Measurements from ENCODE around the gene AHRR. TPM values are rescaled to one million over a fixed set of nuclear protein-coding genes. Genes with fewer than 3 reads are reported as not detected.

The AHRR gene
- total and polyA plus RNA-seq, 2 experiments from 2014 or later: 0.27 to 1.8 TPM

DNA sequence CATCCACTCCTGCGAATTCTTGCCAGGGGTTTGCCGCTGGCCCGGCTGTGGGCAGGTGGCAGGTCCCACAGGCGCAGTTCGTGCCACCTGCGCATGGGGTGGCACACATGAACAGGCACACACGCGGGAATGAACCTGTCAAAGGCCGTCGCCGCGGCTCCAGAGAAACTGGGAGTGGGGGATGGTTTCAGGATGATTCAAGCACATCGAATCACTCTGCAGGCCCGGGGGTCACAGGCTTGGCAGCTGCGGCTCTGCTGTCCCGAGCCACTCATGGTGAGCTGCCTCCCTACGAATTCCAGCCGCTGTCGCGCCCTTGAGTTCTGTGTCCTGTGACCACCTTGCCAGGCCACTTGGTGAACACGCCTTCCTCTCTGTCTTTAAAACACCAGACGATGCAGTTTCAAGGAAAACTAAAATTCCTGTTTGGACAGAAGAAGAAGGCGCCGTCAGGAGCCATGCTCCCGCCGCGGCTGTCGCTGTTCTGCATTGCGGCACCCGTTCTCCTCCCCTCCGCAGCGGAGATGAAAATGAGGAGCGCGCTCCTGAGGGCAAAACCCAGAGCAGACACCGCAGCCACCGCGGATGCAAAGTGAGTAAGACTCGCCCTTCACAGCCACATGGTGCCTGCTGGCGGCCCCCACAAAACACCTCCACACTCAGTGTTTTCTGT is 106.0 kb downstream of the AHRR start (continued):
- TF ChIP-seq, protein P1, sequence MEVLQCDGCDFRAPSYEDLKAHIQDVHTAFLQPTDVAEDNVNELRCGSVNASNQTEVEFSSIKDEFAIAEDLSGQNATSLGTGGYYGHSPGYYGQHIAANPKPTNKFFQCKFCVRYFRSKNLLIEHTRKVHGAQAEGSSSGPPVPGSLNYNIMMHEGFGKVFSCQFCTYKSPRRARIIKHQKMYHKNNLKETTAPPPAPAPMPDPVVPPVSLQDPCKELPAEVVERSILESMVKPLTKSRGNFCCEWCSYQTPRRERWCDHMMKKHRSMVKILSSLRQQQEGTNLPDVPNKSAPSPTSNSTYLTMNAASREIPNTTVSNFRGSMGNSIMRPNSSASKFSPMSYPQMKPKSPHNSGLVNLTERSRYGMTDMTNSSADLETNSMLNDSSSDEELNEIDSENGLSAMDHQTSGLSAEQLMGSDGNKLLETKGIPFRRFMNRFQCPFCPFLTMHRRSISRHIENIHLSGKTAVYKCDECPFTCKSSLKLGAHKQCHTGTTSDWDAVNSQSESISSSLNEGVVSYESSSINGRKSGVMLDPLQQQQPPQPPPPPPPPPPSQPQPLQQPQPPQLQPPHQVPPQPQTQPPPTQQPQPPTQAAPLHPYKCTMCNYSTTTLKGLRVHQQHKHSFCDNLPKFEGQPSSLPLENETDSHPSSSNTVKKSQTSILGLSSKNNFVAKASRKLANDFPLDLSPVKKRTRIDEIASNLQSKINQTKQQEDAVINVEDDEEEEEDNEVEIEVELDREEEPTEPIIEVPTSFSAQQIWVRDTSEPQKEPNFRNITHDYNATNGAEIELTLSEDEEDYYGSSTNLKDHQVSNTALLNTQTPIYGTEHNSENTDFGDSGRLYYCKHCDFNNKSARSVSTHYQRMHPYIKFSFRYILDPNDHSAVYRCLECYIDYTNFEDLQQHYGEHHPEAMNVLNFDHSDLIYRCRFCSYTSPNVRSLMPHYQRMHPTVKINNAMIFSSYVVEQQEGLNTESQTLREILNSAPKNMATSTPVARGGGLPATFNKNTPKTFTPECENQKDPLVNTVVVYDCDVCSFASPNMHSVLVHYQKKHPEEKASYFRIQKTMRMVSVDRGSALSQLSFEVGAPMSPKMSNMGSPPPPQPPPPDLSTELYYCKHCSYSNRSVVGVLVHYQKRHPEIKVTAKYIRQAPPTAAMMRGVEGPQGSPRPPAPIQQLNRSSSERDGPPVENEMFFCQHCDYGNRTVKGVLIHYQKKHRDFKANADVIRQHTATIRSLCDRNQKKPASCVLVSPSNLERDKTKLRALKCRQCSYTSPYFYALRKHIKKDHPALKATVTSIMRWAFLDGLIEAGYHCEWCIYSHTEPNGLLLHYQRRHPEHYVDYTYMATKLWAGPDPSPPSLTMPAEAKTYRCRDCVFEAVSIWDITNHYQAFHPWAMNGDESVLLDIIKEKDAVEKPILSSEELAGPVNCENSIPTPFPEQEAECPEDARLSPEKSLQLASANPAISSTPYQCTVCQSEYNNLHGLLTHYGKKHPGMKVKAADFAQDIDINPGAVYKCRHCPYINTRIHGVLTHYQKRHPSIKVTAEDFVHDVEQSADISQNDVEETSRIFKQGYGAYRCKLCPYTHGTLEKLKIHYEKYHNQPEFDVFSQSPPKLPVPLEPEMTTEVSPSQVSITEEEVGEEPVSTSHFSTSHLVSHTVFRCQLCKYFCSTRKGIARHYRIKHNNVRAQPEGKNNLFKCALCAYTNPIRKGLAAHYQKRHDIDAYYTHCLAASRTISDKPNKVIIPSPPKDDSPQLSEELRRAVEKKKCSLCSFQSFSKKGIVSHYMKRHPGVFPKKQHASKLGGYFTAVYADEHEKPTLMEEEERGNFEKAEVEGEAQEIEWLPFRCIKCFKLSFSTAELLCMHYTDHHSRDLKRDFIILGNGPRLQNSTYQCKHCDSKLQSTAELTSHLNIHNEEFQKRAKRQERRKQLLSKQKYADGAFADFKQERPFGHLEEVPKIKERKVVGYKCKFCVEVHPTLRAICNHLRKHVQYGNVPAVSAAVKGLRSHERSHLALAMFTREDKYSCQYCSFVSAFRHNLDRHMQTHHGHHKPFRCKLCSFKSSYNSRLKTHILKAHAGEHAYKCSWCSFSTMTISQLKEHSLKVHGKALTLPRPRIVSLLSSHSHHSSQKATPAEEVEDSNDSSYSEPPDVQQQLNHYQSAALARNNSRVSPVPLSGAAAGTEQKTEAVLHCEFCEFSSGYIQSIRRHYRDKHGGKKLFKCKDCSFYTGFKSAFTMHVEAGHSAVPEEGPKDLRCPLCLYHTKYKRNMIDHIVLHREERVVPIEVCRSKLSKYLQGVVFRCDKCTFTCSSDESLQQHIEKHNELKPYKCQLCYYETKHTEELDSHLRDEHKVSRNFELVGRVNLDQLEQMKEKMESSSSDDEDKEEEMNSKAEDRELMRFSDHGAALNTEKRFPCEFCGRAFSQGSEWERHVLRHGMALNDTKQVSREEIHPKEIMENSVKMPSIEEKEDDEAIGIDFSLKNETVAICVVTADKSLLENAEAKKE (CRISPR knock-in tag; IDR thresholded peaks at IDR 0.05): no peak
- no peak for TF ChIP-seq ZNF114 (CRISPR knock-in tag; IDR thresholded peaks at IDR 0.05)
- no peak for TF ChIP-seq JUNB (IDR thresholded peaks at IDR 0.05; ENCODE audit: unreplicated experiment)

DNA sequence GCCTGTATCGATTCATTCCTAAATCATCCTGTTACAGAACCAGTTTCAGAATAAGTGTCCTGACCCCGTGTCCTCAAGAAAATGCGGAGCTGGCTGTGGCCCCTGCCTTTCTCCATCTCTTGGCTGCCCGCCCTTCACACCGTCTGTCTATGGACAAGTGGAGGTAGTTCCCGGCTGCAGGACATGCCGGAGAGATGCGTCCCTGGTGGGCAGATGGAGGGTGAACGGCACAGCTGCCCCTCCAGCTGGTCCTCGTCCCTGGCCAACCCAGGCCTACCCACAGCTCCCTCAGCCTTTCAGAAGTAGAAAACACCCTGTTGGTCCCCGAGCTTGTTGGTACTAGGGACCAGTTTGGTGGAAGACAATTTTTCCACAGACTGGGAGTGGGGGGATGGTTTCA is 106.7 kb downstream of the AHRR start:
- Mint-ChIP-seq H3K36me3 (ENCODE audit: low read depth) (no peaks in the 10 kb centered on the region; the same call in 2 of the 3 replicates), H3K27ac (no peak overlapping the region)
- TF ChIP-seq POLR2AphosphoS5 (IDR thresholded peaks at IDR 0.05; ENCODE audit: low read depth) (no peak), NANOG (IDR thresholded peaks at IDR 0.05; ENCODE audit: borderline replicate concordance) (no peak), JUNB (IDR thresholded peaks at IDR 0.05; ENCODE audit: unreplicated experiment) (no peak), STAT1 (IDR thresholded peaks at IDR 0.05; ENCODE audit: unreplicated experiment) (no peak), EZH2phosphoT487 (IDR thresholded peaks at IDR 0.05; ENCODE audit: unreplicated experiment) (no peak), ZNF114 (CRISPR knock-in tag; IDR thresholded peaks at IDR 0.05) (no peak), ZNF331 (CRISPR knock-in tag; IDR thresholded peaks at IDR 0.05; ENCODE audit: low read depth) (no peak), CREB1 (CRISPR knock-in tag; IDR thresholded peaks at IDR 0.05; ENCODE audit: low read depth) (no peak)
- TF ChIP-seq, protein P2, sequence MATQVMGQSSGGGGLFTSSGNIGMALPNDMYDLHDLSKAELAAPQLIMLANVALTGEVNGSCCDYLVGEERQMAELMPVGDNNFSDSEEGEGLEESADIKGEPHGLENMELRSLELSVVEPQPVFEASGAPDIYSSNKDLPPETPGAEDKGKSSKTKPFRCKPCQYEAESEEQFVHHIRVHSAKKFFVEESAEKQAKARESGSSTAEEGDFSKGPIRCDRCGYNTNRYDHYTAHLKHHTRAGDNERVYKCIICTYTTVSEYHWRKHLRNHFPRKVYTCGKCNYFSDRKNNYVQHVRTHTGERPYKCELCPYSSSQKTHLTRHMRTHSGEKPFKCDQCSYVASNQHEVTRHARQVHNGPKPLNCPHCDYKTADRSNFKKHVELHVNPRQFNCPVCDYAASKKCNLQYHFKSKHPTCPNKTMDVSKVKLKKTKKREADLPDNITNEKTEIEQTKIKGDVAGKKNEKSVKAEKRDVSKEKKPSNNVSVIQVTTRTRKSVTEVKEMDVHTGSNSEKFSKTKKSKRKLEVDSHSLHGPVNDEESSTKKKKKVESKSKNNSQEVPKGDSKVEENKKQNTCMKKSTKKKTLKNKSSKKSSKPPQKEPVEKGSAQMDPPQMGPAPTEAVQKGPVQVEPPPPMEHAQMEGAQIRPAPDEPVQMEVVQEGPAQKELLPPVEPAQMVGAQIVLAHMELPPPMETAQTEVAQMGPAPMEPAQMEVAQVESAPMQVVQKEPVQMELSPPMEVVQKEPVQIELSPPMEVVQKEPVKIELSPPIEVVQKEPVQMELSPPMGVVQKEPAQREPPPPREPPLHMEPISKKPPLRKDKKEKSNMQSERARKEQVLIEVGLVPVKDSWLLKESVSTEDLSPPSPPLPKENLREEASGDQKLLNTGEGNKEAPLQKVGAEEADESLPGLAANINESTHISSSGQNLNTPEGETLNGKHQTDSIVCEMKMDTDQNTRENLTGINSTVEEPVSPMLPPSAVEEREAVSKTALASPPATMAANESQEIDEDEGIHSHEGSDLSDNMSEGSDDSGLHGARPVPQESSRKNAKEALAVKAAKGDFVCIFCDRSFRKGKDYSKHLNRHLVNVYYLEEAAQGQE (IDR thresholded peaks at IDR 0.05; ENCODE audit: unreplicated experiment): no peak
- TF ChIP-seq, protein P3, sequence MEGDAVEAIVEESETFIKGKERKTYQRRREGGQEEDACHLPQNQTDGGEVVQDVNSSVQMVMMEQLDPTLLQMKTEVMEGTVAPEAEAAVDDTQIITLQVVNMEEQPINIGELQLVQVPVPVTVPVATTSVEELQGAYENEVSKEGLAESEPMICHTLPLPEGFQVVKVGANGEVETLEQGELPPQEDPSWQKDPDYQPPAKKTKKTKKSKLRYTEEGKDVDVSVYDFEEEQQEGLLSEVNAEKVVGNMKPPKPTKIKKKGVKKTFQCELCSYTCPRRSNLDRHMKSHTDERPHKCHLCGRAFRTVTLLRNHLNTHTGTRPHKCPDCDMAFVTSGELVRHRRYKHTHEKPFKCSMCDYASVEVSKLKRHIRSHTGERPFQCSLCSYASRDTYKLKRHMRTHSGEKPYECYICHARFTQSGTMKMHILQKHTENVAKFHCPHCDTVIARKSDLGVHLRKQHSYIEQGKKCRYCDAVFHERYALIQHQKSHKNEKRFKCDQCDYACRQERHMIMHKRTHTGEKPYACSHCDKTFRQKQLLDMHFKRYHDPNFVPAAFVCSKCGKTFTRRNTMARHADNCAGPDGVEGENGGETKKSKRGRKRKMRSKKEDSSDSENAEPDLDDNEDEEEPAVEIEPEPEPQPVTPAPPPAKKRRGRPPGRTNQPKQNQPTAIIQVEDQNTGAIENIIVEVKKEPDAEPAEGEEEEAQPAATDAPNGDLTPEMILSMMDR (conservative IDR thresholded peaks at IDR 0.05; ENCODE audit: low read depth in 2 of 2): no peak
- TF ChIP-seq, protein P4, sequence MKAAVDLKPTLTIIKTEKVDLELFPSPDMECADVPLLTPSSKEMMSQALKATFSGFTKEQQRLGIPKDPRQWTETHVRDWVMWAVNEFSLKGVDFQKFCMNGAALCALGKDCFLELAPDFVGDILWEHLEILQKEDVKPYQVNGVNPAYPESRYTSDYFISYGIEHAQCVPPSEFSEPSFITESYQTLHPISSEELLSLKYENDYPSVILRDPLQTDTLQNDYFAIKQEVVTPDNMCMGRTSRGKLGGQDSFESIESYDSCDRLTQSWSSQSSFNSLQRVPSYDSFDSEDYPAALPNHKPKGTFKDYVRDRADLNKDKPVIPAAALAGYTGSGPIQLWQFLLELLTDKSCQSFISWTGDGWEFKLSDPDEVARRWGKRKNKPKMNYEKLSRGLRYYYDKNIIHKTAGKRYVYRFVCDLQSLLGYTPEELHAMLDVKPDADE (IDR thresholded peaks at IDR 0.05): no peak

More for the DNA sequence above, 106.7 kb downstream of the AHRR start:
- ATAC-seq (no peak), DNase-seq (ENCODE audit: low spot score) (no peak)
- H3K79me2 ChIP-seq (replicated peaks; ENCODE audit: insufficient read depth): no peaks in the 10 kb centered on the region
- no peak overlapping the region for H3K27ac ChIP-seq (ENCODE audit: low read depth)
- no peak overlapping the region for H2AFZ ChIP-seq
- Mint-ChIP-seq H3K9me3 (no peaks in the 10 kb centered on the region), H3K27me3 (ENCODE audit: insufficient read depth, low read depth, poor library complexity) (peaks cover 5% of the 10 kb centered on the region), H3K4me1 (peaks cover 5% of the 10 kb centered on the region), H3K4me3 (no peak overlapping the region)
- peaks cover 8% of the 10 kb centered on the region for H3K9me2 ChIP-seq (ENCODE audit: insufficient read depth)
- H3K4me2 ChIP-seq: no peak overlapping the region
- H3F3A ChIP-seq (replicated peaks; ENCODE audit: low read depth): no peaks in the 10 kb centered on the region
- H4K20me1 ChIP-seq (replicated peaks; ENCODE audit: insufficient read depth): no peaks in the 10 kb centered on the region
- H3K4me3 ChIP-seq: no peak overlapping the region
- no peaks in the 10 kb centered on the region for H3K27me3 ChIP-seq (ENCODE audit: insufficient read depth)
- no peaks in the 10 kb centered on the region for H3K36me3 ChIP-seq (ENCODE audit: insufficient read depth)
- no peaks in the 10 kb centered on the region for H3K4me1 ChIP-seq (ENCODE audit: insufficient read depth)
